Measurements from ENCODE around the gene LRRC27. TPM values are rescaled to one million over a fixed set of nuclear protein-coding genes. Genes with fewer than 3 reads are reported as not detected.

LRRC27 gene
- total and polyA plus RNA-seq, 2 of the 4 experiments (the other 2 are of a cell fraction) = 3.8 to 5.3 TPM

DNA sequence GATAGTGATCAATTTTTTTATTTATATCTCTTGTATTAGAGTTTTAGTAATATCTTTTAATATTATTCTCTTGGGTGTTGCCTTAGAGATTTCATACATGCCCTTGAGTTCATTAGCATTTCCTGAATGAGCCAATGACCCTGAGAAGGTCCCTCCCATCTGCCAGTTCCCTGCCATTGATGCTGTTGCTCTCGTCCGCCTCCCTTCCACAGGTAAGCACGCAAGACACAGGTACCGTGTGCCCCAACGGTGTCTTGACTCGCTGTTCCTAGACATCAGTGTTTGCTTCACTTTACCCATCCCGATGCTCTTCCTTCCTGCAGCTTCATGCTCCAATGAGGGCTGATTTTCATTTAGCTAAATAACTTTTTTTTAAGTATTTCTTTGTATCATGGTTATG lies 45.3 kb downstream of the LRRC27 start:
- Histone ChIP-seq H4K5ac (ENCODE audit: low read depth, low read length) (no peak overlapping the region), H3K4me2 (ENCODE audit: low read depth, low read length) (no peak overlapping the region), H2BK5ac (ENCODE audit: low read depth, low read length, poor library complexity, severe bottlenecking) (no peak overlapping the region), H3K4ac (ENCODE audit: low read depth, low read length) (no peak overlapping the region), H4K8ac (ENCODE audit: low read depth in 2 of 2, low read length in 2 of 2) (no peak overlapping the region), H2AFZ (replicated peaks; ENCODE audit: low read length, poor library complexity) (no peak overlapping the region), H4K91ac (ENCODE audit: insufficient read depth, low read depth, low read length) (no peak overlapping the region), H2BK20ac (ENCODE audit: low read depth, low read length) (no peak overlapping the region), H3K27ac (ENCODE audit: insufficient read depth, low read length) (no peak overlapping the region), H3K18ac (ENCODE audit: low read depth, low read length) (no peak overlapping the region), H3K36me3 (ENCODE audit: control insufficient read depth, insufficient read depth, low read length) (no peaks in the 10 kb centered on the region), H2BK120ac (ENCODE audit: low read depth, low read length) (no peak overlapping the region), H3K56ac (ENCODE audit: extremely low read depth, insufficient read depth, low read length) (no peak overlapping the region), H3K4me3 (ENCODE audit: insufficient read depth, low read depth, low read length) (no peak overlapping the region), H3K14ac (replicated peaks; ENCODE audit: low read depth, low read length) (no peak overlapping the region), H4K20me1 (ENCODE audit: insufficient read depth, low read length) (no peaks in the 10 kb centered on the region), H3K23ac (ENCODE audit: low read depth, low read length) (no peak overlapping the region), H3K79me1 (ENCODE audit: low read depth in 1 of 2, low read length in 2 of 2) (no peaks in the 10 kb centered on the region), H3K9me3 (ENCODE audit: control insufficient read depth, insufficient read depth, low read length) (peaks cover 2% of the 10 kb centered on the region; the same call in 1 of the 2 replicates), H3K27me3 (ENCODE audit: control insufficient read depth, insufficient read depth, low read length) (0 out of 2 replicates have a peak, but pooled peaks cover 2% of the 10 kb centered on the region), H2AK9ac (replicated peaks; ENCODE audit: low read depth, low read length, poor library complexity) (no peak overlapping the region), H3K9ac (ENCODE audit: low read depth, low read length) (no peak overlapping the region), H3K4me1 (ENCODE audit: control insufficient read depth, insufficient read depth, low read length) (no peaks in the 10 kb centered on the region), H3K9me1 (ENCODE audit: insufficient read depth, low read length) (no peaks in the 10 kb centered on the region), H2AK5ac (ENCODE audit: low read depth, low read length) (no peak overlapping the region), H2BK15ac (ENCODE audit: low read depth, low read length) (no peak overlapping the region)
- in situ Hi-C loops (cut with MboI; ENCODE audit: low sequenced_read_pairs) (no loop called here), dilution Hi-C loops (cut with HindIII; ENCODE audit: low sequenced_read_pairs, unreplicated experiment) (no loop called here), intact Hi-C loops (cut with micrococcal nuclease) (no loop called here)
- ChIA-PET POLR2A (ENCODE audit: unreplicated experiment) (no interaction called here), CTCF (no interaction called here)
- DNase-seq (no peak), ATAC-seq (ENCODE audit: low read depth) (no peak)
- no TSS peak for BruUV-seq (replicated peaks)
- TF ChIP-seq NFE2L2 (IDR thresholded peaks at IDR 0.05; ENCODE audit: low read depth, low read length) (no peak), RCOR1 (IDR thresholded peaks at IDR 0.05; ENCODE audit: insufficient replicate concordance, low read length) (no peak), POLR2A (IDR thresholded peaks at IDR 0.05; ENCODE audit: low read depth, low read length) (no peak), SMC3 (IDR thresholded peaks at IDR 0.05; ENCODE audit: low read depth, low read length) (no peak), FOS (IDR thresholded peaks at IDR 0.05; ENCODE audit: low read depth, low read length) (no peak), BHLHE40 (IDR thresholded peaks at IDR 0.05; ENCODE audit: low read depth, low read length) (no peak), RFX5 (IDR thresholded peaks at IDR 0.05; ENCODE audit: low read depth, low read length) (no peak), CEBPB (IDR thresholded peaks at IDR 0.05; ENCODE audit: low read depth, low read length) (no peak), RAD21 (IDR thresholded peaks at IDR 0.05; ENCODE audit: low read length) (no peak), MAZ (IDR thresholded peaks at IDR 0.05; ENCODE audit: borderline replicate concordance, low read depth, low read length) (no peak), MXI1 (IDR thresholded peaks at IDR 0.05; ENCODE audit: borderline replicate concordance, low read depth, low read length) (no peak), CHD1 (IDR thresholded peaks at IDR 0.05; ENCODE audit: low read depth, low read length) (no peak), MAFK (IDR thresholded peaks at IDR 0.05; ENCODE audit: low read depth, low read length) (no peak)
- TF ChIP-seq, protein P1, sequence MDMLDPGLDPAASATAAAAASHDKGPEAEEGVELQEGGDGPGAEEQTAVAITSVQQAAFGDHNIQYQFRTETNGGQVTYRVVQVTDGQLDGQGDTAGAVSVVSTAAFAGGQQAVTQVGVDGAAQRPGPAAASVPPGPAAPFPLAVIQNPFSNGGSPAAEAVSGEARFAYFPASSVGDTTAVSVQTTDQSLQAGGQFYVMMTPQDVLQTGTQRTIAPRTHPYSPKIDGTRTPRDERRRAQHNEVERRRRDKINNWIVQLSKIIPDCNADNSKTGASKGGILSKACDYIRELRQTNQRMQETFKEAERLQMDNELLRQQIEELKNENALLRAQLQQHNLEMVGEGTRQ (IDR thresholded peaks at IDR 0.05; ENCODE audit: low read depth, low read length) = no peak
- TF ChIP-seq, protein P2, sequence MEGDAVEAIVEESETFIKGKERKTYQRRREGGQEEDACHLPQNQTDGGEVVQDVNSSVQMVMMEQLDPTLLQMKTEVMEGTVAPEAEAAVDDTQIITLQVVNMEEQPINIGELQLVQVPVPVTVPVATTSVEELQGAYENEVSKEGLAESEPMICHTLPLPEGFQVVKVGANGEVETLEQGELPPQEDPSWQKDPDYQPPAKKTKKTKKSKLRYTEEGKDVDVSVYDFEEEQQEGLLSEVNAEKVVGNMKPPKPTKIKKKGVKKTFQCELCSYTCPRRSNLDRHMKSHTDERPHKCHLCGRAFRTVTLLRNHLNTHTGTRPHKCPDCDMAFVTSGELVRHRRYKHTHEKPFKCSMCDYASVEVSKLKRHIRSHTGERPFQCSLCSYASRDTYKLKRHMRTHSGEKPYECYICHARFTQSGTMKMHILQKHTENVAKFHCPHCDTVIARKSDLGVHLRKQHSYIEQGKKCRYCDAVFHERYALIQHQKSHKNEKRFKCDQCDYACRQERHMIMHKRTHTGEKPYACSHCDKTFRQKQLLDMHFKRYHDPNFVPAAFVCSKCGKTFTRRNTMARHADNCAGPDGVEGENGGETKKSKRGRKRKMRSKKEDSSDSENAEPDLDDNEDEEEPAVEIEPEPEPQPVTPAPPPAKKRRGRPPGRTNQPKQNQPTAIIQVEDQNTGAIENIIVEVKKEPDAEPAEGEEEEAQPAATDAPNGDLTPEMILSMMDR (conservative IDR thresholded peaks at IDR 0.05; ENCODE audit: low read depth, low read length) = no peak
- TF ChIP-seq, protein P3, sequence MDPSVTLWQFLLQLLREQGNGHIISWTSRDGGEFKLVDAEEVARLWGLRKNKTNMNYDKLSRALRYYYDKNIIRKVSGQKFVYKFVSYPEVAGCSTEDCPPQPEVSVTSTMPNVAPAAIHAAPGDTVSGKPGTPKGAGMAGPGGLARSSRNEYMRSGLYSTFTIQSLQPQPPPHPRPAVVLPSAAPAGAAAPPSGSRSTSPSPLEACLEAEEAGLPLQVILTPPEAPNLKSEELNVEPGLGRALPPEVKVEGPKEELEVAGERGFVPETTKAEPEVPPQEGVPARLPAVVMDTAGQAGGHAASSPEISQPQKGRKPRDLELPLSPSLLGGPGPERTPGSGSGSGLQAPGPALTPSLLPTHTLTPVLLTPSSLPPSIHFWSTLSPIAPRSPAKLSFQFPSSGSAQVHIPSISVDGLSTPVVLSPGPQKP (IDR thresholded peaks at IDR 0.05; ENCODE audit: borderline replicate concordance, low read depth, low read length) = no peak
- WGBS, 2 experiments (ENCODE audit: extremely low coverage in 2 of 2, insufficient read length in 1 of 2) = 95% methylated on average over 6 of the region's 7 CpGs; no CpG with 5 or more reads in 1 of the 2 experiments
